Right atrium auricular region (tissue), 2 donors: ENCODE measurements around the gene BRD4. TPM values are rescaled to one million over a fixed set of nuclear protein-coding genes. Genes with fewer than 3 reads are reported as not detected.

ENCODE experiments used
- DNase-seq: peaks from one replicate; pipeline ENCODE4 v3.0.0-alpha.2; 2019; ENCODE audit warnings: low spot score
- H3K27ac ChIP-seq, 2 donors: fragments of 200-600 bp; sonication (generic); 1 replicate in 1 of 2; 2 replicates in 1 of 2; pipeline ENCODE4 v1.5.1; 2016 to 2019
- H3K27me3 ChIP-seq, 2 donors: fragments of 200-600 bp; sonication (generic); one replicate each; pipeline versions ENCODE4 v1.5.1 to v1.6.0; 2017 to 2019
- H3K36me3 ChIP-seq: fragments of 200-600 bp; sonication (generic); one replicate; pipeline ENCODE4 v1.5.1; 2016
- H3K4me1 ChIP-seq, 2 donors: fragments of 200-600 bp; sonication (generic); one replicate each; pipeline versions ENCODE4 v1.5.1 to v1.6.0; 2017 to 2019
- H3K4me3 ChIP-seq, 2 donors: fragments of 200-600 bp; sonication (generic); 1 replicate in 1 of 2; 2 replicates in 1 of 2; pipeline ENCODE4 v1.5.1; 2017 to 2019; ENCODE audit warnings: mild to moderate bottlenecking in 1 of 2, moderate library complexity in 1 of 2
- H3K9me3 ChIP-seq, 2 donors: fragments of 200-600 bp; sonication (generic); one replicate each; pipeline ENCODE4 v1.5.1; 2019
- CTCF ChIP-seq, 2 donors: fragments of 200-600 bp; sonication (generic); IDR thresholded peaks; one replicate each; pipeline ENCODE4 v1.5.1; 2019; ENCODE audit warnings: antibody characterized with exemption in 2 of 2
- total RNA-seq, 2 donors: library from RNA; depleted of rRNA; stranded (reverse); fragments of >200 nt; gene quantifications; one replicate each; pipeline ENCODE4 v1.1.0, GENCODE V29; 2016

Gene BRD4
- total RNA-seq, 2 donors from 2014 or later = 23.6 to 41.0 TPM

GRCh38 chr19:15195371-15196334 is 136.7 kb downstream of the BRD4 start:
- peaks cover 8 to 25% of the 10 kb centered on the region in 2 donors for H3K27me3 ChIP-seq
- H3K27ac ChIP-seq = peak overlapping the region; percentile 48 to 65
- peaks cover 0 to 47% of the 10 kb centered on the region in 2 donors for H3K4me1 ChIP-seq
- no peaks in the 10 kb centered on the region for H3K36me3 ChIP-seq
- H3K9me3 ChIP-seq = no peaks in the 10 kb centered on the region
- H3K4me3 ChIP-seq = peak overlapping the region; percentile 13 to 52
- DNase-seq = no peak
- TF ChIP-seq CTCF (IDR thresholded peaks at IDR 0.05) = peak in 1 of 2 donors; percentile 38

DNA sequence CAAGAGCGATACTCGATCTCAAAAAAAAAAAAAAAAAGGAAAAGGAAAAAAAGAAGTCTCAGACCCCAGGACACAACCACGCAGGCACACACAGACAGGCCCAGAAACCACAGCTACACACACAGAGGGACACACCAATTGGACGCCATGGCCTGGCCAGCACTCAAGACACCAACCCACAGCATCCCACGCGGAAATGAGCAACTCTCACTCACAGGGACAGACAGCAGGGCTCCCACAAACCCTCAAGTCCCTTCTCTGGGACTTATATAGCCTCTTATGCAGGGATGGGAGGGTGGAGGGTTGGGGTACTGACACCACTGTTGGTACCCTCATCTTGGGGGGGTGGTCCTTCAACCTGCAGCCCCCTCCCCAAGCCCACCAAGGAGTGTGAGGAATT is 137.4 kb downstream of the BRD4 start:
- H3K27ac ChIP-seq = peak overlapping the region; percentile 48 to 65
- peak overlapping the region; percentile 13 to 52 for H3K4me3 ChIP-seq
- H3K27me3 ChIP-seq = peaks cover 4 to 20% of the 10 kb centered on the region in 2 donors
- H3K9me3 ChIP-seq = no peaks in the 10 kb centered on the region
- peaks cover 0 to 40% of the 10 kb centered on the region in 2 donors for H3K4me1 ChIP-seq
- no peak for DNase-seq
- no peak for TF ChIP-seq CTCF (IDR thresholded peaks at IDR 0.05)
- H3K36me3 ChIP-seq = no peaks in the 10 kb centered on the region

DNA sequence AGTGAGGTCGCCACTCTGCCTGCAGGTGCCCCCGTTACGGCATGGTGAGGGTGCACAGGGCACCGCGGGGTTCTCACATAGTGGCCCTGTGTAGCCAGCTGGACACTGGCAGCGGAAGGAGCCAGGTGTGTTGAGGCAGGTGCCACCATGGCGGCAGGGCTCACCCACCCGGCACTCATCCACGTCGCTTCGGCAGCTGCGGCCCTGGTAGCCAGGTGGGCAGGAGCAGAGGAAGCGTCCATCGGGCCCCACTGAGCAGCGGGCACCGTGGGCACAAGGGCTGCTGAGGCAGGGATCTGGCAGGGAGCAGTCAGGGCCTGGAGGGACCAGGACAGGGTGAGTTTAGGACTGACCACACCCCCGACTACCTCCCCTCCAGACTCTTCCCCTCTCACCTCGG is 140.4 kb downstream of the BRD4 start:
- H3K36me3 ChIP-seq = no peaks in the 10 kb centered on the region
- no peak overlapping the region for H3K27ac ChIP-seq
- no peak for TF ChIP-seq CTCF (IDR thresholded peaks at IDR 0.05)
- peaks cover 0 to 20% of the 10 kb centered on the region in 2 donors for H3K4me1 ChIP-seq
- no peak overlapping the region for H3K4me3 ChIP-seq
- H3K27me3 ChIP-seq = peaks cover 4 to 10% of the 10 kb centered on the region in 2 donors
- no peak for DNase-seq
- no peaks in the 10 kb centered on the region for H3K9me3 ChIP-seq

GRCh38 chr19:15191514-15191913 is 140.8 kb downstream of the BRD4 start:
- DNase-seq = no peak
- peaks cover 0 to 17% of the 10 kb centered on the region in 2 donors for H3K4me1 ChIP-seq
- no peak overlapping the region for H3K27ac ChIP-seq
- H3K36me3 ChIP-seq = no peaks in the 10 kb centered on the region
- H3K9me3 ChIP-seq = no peaks in the 10 kb centered on the region
- no peak overlapping the region for H3K4me3 ChIP-seq
- H3K27me3 ChIP-seq = peaks cover 4 to 5% of the 10 kb centered on the region in 2 donors
- TF ChIP-seq CTCF (IDR thresholded peaks at IDR 0.05) = no peak

- Histone ChIP-seq H3K9me3 (no peaks in the 10 kb centered on the region), H3K27me3 (no peaks in the 10 kb centered on the region), H3K27ac (no peak overlapping the region), H3K4me3 (no peak overlapping the region), H3K4me1 (no peaks in the 10 kb centered on the region), H3K36me3 (no peaks in the 10 kb centered on the region)
- no peak for TF ChIP-seq CTCF (IDR thresholded peaks at IDR 0.05)
- DNase-seq = no peak
Measured at GRCh38 chr19:15188851-15189250, 143.5 kb downstream of the BRD4 start.
